Tongue (tissue), 2 donors: ENCODE measurements around the gene ASB1. TPM values are rescaled to one million over a fixed set of nuclear protein-coding genes. Genes with fewer than 3 reads are reported as not detected.

Experiments used
- DNase-seq: peaks from one replicate; pipeline ENCODE4 v3.0.0-alpha.2; 2015
- total RNA-seq: library from RNA; depleted of rRNA; stranded (reverse); fragments of >200 nt; gene quantifications from one replicate; pipeline ENCODE4 v1.2.3, GENCODE V29; 2014

Gene ASB1
- total RNA-seq, 1 donor from 2014 or later, result 43.6 TPM

- peak; percentile 38 for DNase-seq
Measured at GRCh38 chr2:238467792-238468191, 41.1 kb downstream of the ASB1 start.

- DNase-seq, result no peak
Measured at GRCh38 chr2:238469155-238469554, 42.4 kb downstream of the ASB1 start.

GRCh38 chr2:238473014-238473413 is 46.3 kb downstream of the ASB1 start:
- DNase-seq, result no peak

GRCh38 chr2:238473523-238473922 is 46.8 kb downstream of the ASB1 start:
- DNase-seq, result no peak

DNA sequence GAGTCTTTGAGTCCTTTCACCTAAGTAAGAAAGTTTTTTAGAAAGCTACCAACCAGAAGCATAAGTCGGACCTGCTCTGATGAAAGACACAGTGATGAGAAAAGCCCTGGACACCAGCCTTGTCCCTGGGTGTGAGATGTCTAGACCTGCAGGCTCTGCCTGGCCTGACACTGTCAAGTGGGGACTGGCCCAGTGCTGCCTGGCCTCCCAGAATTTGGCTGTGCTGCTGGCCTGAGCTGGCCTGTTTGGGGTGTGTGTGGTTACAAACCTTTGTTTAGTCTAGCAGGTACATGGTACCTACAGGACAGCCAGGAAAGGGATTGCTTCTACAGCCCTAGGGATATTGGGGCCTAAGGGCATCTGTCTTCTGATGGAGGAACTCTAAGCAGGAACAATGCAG is 48.3 kb downstream of the ASB1 start:
- DNase-seq, result no peak

DNA sequence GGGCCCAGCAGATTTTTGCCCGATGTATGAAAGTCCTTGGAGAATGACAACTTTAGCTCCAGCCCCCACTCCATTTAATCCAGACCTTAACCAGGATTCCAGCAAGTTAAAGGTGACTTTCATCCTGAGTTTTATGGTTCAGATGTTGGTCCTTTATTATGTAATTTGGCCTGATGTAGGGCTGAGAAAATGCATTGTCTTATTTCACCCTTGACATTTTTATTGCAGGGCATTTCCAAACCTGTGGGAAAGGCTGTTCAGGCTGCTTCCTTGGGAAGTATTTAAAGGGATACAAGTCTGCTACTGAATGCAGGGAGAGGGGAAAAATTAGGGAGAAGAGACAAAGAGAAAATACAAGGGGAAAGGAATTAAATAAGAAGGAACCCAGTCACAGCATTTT is 48.8 kb downstream of the ASB1 start:
- no peak for DNase-seq

DNA sequence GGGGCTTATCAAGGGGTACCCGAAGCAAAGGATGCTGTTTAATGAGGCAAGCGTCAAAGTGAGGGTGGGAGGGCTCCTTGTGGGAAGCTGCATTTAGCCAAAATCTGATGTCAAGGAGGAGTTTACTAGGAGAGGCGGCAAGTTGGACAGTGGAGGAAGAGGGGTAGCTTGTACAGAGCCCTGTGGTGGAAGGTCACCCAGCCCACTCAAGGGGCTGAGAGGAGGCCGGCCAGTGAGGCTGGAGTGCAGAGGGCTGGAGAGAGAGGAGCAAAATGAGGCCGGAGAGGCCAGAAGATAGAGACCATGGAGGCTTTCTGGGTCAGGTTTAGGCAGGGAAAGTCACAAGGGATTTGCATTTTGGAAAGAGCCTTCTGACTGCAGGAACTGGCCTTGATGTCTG is 49.5 kb downstream of the ASB1 start:
- no peak for DNase-seq

DNA sequence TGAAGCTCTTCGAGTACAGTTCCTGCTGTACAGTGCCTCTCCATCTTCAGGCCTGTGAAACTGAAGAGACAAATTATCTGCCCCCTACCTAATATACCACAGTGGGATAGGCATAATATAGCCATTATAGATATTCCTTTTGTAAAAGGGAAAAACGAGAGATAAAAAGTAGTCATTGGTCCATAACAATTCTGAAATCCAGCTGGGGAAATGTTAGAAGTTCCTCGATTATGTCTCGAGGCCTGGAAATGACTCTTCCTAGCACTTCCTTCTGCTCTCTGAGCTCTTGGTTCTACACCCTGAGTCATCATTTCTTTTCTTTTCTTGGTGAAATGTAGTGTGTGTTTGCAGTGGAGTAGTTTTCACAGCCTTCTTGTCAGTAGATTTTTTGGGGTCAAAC is 51.5 kb downstream of the ASB1 start:
- DNase-seq, result no peak

- no peak for DNase-seq
Measured at GRCh38 chr2:238479847-238480246, 53.1 kb downstream of the ASB1 start.

DNA sequence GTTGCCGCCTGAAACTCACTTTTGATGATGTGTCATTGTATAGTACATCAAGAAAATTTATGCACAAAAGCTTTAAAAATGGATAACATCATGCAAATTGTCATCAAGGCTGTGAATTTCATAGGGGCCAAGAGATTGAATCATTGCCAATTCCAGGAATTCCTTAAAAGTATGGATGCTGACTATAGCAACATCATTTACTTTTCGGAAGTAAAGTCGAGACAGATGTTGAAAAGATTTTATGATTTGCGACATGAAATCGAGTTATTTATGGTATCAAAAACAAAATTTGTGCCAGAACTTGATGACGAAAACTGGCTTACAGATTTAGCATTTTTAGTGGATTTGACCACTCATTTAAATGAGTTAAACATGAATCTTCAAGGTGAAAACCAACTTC is 56.3 kb downstream of the ASB1 start:
- no peak for DNase-seq

GRCh38 chr2:238483656-238484055 is 56.9 kb downstream of the ASB1 start:
- DNase-seq, result no peak

DNA sequence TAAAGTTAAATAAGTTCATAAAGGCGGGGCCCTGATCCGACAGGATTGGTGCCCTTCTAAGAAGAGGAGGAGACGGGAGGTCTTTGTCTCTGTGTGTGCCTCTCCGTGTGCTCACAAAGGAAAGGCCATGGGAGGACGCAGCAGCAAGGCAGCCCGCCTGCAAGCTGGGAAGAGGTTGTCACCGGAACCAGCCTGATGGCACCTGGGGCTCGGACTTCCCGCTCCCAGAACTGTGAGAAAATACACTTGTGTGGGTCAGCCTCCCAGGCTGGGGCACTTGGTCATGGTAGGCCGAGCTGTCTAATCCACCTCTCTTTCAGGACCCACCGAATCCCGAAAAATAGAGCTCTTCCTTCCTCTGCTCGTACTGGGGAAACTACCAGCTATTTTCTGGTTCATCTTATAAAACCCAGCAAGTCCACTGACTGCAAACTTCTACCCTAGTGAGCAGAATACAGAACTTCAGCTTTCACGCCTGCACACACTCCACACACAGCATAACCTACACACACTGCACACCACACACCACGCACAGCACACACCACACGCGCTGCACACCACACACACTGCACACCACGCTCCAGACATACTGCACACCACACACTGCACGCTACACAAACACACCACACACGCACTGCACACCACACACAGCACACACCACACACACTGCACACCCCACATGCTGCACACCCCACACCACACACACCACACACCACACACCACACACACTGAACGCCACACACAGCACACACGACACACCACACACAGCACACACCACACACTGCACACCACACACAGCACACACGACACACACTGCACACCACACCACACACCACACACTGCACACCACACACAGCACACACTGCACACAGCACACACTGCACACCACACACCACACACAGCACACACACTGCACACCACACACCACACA is 58.1 kb downstream of the ASB1 start:
- DNase-seq, result no peak

GRCh38 chr2:238486123-238486848 is 59.6 kb downstream of the ASB1 start:
- no peak for DNase-seq

DNA sequence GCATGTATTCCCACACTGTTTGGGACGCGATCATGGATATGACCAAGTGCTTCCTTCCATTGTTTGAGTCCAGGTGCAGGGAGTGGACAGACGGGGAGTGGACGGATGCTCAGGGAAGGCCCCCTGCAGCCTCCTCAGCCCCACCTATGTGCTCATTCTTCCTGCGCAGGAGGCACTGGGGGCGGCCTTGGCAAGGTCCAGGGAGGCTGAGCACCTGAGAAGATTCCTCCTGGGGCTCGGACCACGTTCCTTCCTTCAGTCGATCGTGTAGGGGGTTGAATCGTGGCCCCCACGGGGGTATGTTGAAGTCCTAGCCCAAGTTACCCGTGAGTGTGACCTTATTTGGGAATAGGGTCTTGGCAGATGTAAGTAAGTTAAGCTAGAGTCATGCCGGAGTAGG is 60.4 kb downstream of the ASB1 start:
- no peak for DNase-seq

- no peak for DNase-seq
Measured at GRCh38 chr2:238487652-238488346, 61.1 kb downstream of the ASB1 start.

GRCh38 chr2:238488347-238488826 is 61.7 kb downstream of the ASB1 start:
- DNase-seq, result no peak

- DNase-seq, result no peak
Measured at GRCh38 chr2:238489431-238489830, 62.7 kb downstream of the ASB1 start.

GRCh38 chr2:238489896-238490295 is 63.2 kb downstream of the ASB1 start:
- no peak for DNase-seq

DNA sequence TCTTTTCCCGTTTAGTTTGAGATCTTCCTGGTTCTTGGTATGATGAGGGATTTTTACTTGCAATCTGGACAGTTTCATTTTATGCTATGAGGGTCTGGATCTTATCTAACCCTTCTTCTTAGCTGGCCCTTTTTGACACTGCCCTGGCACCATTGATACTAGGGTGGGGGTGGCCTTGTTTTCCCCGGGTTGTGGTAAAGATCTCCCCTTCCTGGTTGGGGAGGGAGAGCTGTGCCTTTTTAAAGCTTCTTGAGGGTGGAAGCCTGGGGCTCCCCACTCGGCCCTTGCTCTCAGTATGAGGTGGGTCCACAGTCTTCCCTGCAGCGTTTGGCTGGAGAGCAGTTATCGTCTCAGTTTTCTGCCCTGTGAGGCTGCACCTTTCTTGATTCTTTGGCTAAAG is 66.1 kb downstream of the ASB1 start:
- no peak for DNase-seq

DNA sequence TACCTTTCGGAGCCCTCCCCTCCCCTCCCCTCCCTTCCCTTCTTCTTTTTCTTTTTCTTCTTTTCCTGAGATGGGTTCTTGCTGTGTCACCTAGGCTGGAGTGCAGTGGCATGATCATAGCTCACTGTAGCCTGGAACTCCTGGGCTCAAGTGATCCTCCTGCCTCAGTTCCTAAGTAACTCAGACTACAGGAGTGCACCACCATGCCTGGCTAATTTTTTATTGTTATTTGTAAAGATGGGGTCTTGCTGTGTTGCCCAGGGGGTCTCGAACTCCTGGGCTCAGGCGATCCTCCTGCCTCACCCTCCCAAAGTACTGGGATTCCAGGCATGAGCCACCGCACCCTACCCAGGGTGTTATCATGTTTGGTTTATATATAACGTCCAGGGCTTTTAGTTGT is 66.7 kb downstream of the ASB1 start:
- DNase-seq, result no peak

- peak; percentile 45 for DNase-seq
Measured at GRCh38 chr2:238493880-238494572, 67.3 kb downstream of the ASB1 start.

GRCh38 chr2:238494573-238494961 is 67.8 kb downstream of the ASB1 start:
- DNase-seq, result no peak
